COLO829 (cell line): ENCODE data around the gene ASB15.
"Not testable (repeated sequence)": the region's sequence is repeated elsewhere in the genome, so short reads cannot be mapped to it uniquely, and the experiment has no call there.

Source experiments
- DNase-seq: peaks from one replicate; pipeline ENCODE4 v3.0.0; 2012; ENCODE audit warnings: low spot score

The ASB15 gene

GRCh38 chr7:123598657-123599056 lies 3.0 kb upstream of the ASB15 start:
- DNase-seq: no peak

GRCh38 chr7:123599766-123600165 lies 1.9 kb upstream of the ASB15 start:
- DNase-seq: peak; percentile 80

- no peak for DNase-seq
Measured at GRCh38 chr7:123600876-123601275, 745 bp upstream of the ASB15 start.

- DNase-seq: no peak
Measured at GRCh38 chr7:123602648-123603047, 1.0 kb downstream of the ASB15 start.

- no peak for DNase-seq
Measured at GRCh38 chr7:123604739-123605138, 3.1 kb downstream of the ASB15 start.

- no peak for DNase-seq
Measured at GRCh38 chr7:123607423-123607975, 5.9 kb downstream of the ASB15 start.

- DNase-seq: no peak
Measured at GRCh38 chr7:123608991-123609882, 7.6 kb downstream of the ASB15 start.

GRCh38 chr7:123609883-123610239 lies 8.2 kb downstream of the ASB15 start:
- no peak for DNase-seq

- no peak for DNase-seq
Measured at GRCh38 chr7:123612024-123612423, 10.4 kb downstream of the ASB15 start.

- DNase-seq: no peak
Measured at GRCh38 chr7:123615344-123615743, 13.7 kb downstream of the ASB15 start.

GRCh38 chr7:123616223-123616622 lies 14.6 kb downstream of the ASB15 start:
- no peak for DNase-seq

GRCh38 chr7:123621707-123622106 lies 20.1 kb downstream of the ASB15 start:
- DNase-seq: no peak

GRCh38 chr7:123622660-123623386 lies 21.2 kb downstream of the ASB15 start:
- no peak for DNase-seq

GRCh38 chr7:123624527-123625183 lies 23.0 kb downstream of the ASB15 start:
- peak; percentile 35 for DNase-seq

GRCh38 chr7:123625254-123625653 lies 23.6 kb downstream of the ASB15 start:
- no peak for DNase-seq

GRCh38 chr7:123627851-123628250 lies 26.2 kb downstream of the ASB15 start:
- no peak for DNase-seq

- DNase-seq: no peak
Measured at GRCh38 chr7:123628829-123629228, 27.2 kb downstream of the ASB15 start.

- no peak for DNase-seq
Measured at GRCh38 chr7:123629281-123629680, 27.7 kb downstream of the ASB15 start.

- no peak for DNase-seq
Measured at GRCh38 chr7:123632808-123633207, 31.2 kb downstream of the ASB15 start.

- DNase-seq: no peak
Measured at GRCh38 chr7:123633553-123633952, 31.9 kb downstream of the ASB15 start.

- DNase-seq: not testable (repeated sequence)
Measured at GRCh38 chr7:123634011-123634573, 32.5 kb downstream of the ASB15 start.
